ENCODE results near the gene HMOX2. TPM values are rescaled to one million over a fixed set of nuclear protein-coding genes. Genes with fewer than 3 reads are reported as not detected.

HMOX2 gene
- total and polyA plus RNA-seq, 2 of the 13 experiments (the other 11 are each of a cell fraction or from before 2014, with no cell fraction given): 60.3 to 70.4 TPM

- TF ChIP-seq MNT (IDR thresholded peaks at IDR 0.05) (no peak), SMAD9 (CRISPR knock-in tag; IDR thresholded peaks at IDR 0.05) (no peak), HNRNPL (IDR thresholded peaks at IDR 0.05; ENCODE audit: low read depth, low read length) (no peak), MLLT10 (CRISPR knock-in tag; IDR thresholded peaks at IDR 0.05) (no peak), ZNF263 (CRISPR knock-in tag; IDR thresholded peaks at IDR 0.05) (peak; percentile 90), U2AF2 (IDR thresholded peaks at IDR 0.05; ENCODE audit: low read depth, low read length) (no peak), ZNF350 (CRISPR knock-in tag; IDR thresholded peaks at IDR 0.05; ENCODE audit: borderline replicate concordance, low read depth) (no peak), BRD4 (CRISPR knock-in tag; IDR thresholded peaks at IDR 0.05) (no peak), CREM (IDR thresholded peaks at IDR 0.05) (no peak), CREM (CRISPR knock-in tag; IDR thresholded peaks at IDR 0.05) (no peak), PREB (CRISPR knock-in tag; IDR thresholded peaks at IDR 0.05) (no peak), ARNTL (CRISPR knock-in tag; IDR thresholded peaks at IDR 0.05) (no peak), MTA3 (CRISPR knock-in tag; IDR thresholded peaks at IDR 0.05) (no peak), ZNF512B (CRISPR knock-in tag; IDR thresholded peaks at IDR 0.05; ENCODE audit: borderline replicate concordance) (no peak), FOSL2 (CRISPR knock-in tag; IDR thresholded peaks at IDR 0.05) (peak; percentile 25; the same call in 1 of the 2 replicates), ZNF10 (CRISPR knock-in tag; IDR thresholded peaks at IDR 0.05; ENCODE audit: borderline replicate concordance, low read depth) (no peak)
Measured at GRCh38 chr16:4535627-4536108, 59.5 kb downstream of the HMOX2 start (continued).
